Common myeloid progenitor, CD34-positive (primary cell): ENCODE data around the gene TOPBP1.
"Not testable (repeated sequence)": the region's sequence is repeated elsewhere in the genome, so short reads cannot be mapped to it uniquely, and the experiment has no call there.

Experiments used
- CTCF ChIA-PET: fragments of 350-600 bp; sonication (Branson Sonifier 250); formaldehyde crosslinking; loops from one replicate; lab custom pipeline; 2021; ENCODE audit warnings: antibody characterized with exemption; lab: Charles Lee
- POLR2A ChIA-PET: fragments of 350-600 bp; sonication (Branson Sonifier 250); formaldehyde crosslinking; loops from one replicate; lab custom pipeline; 2021; ENCODE audit warnings: antibody characterized with exemption; lab: Charles Lee
- DNase-seq, 3 donors: peaks; one replicate each; pipeline versions ENCODE4 v3.0.0 to v3.0.0-alpha.2; 2013
- H3K27ac ChIP-seq, 2 experiments: 1 replicate in 1 of 2; 2 replicates in 1 of 2; pipeline ENCODE4 v1.7.0; 2013; ENCODE audit warnings: inconsistent platforms in 2 of 2, low read length in 2 of 2, mild to moderate bottlenecking in 2 of 2, low read depth in 1 of 2, moderate library complexity in 1 of 2; ENCODE audit not compliant: severe bottlenecking in 2 of 2, insufficient read depth in 1 of 2, poor library complexity in 1 of 2
- H3K27me3 ChIP-seq, 5 experiments: replicated peaks in 2 of 5; 1 replicate in 3 of 5; 2 replicates in 2 of 5; pipeline versions ENCODE4 v1.6.1 to v1.7.0; 2013; ENCODE audit warnings: low read length in 4 of 5, mild to moderate bottlenecking in 2 of 5, moderate library complexity in 2 of 5, inconsistent platforms in 1 of 5; ENCODE audit not compliant: insufficient read depth in 5 of 5, control insufficient read depth in 4 of 5
- H3K36me3 ChIP-seq, 4 experiments: 1 replicate in 2 of 4; 2 replicates in 2 of 4; pipeline versions ENCODE4 v1.6.1 to v1.7.0; 2013; ENCODE audit warnings: low read length in 3 of 4, control low read depth in 1 of 4, mild to moderate bottlenecking in 1 of 4; ENCODE audit not compliant: control insufficient read depth in 4 of 4, insufficient read depth in 4 of 4
- H3K4me1 ChIP-seq, 4 experiments: 1 replicate in 3 of 4; 2 replicates in 1 of 4; pipeline versions ENCODE4 v1.6.1 to v1.7.1; 2013; ENCODE audit warnings: low read length in 3 of 4, mild to moderate bottlenecking in 3 of 4, control low read depth in 1 of 4, inconsistent platforms in 1 of 4, moderate library complexity in 1 of 4; ENCODE audit not compliant: control insufficient read depth in 4 of 4, insufficient read depth in 4 of 4; ENCODE audit errors: control extremely low read depth in 1 of 4
- H3K4me3 ChIP-seq, 7 experiments: 1 replicate in 4 of 7; 2 replicates in 3 of 7; pipeline versions ENCODE4 v1.5.1 to v1.7.0; 2013; ENCODE audit warnings: mild to moderate bottlenecking in 7 of 7, low read length in 6 of 7, moderate library complexity in 6 of 7, inconsistent platforms in 2 of 7, low read depth in 2 of 7, control low read depth in 1 of 7; ENCODE audit not compliant: insufficient read depth in 4 of 7, control insufficient read depth in 1 of 7; ENCODE audit errors: extremely low read depth in 1 of 7
- H3K9me3 ChIP-seq, 5 experiments: 1 replicate in 4 of 5; 2 replicates in 1 of 5; pipeline versions ENCODE4 v1.6.1 to v1.7.1; 2013; ENCODE audit warnings: low read length in 4 of 5, mild to moderate bottlenecking in 2 of 5, inconsistent platforms in 1 of 5, low read depth in 1 of 5, moderate library complexity in 1 of 5; ENCODE audit not compliant: control insufficient read depth in 4 of 5, insufficient read depth in 2 of 5; ENCODE audit errors: control extremely low read depth in 1 of 5
- WGBS: methylation state at CpG from one replicate; pipeline ENCODE4 v1.1.5; 2013; ENCODE audit not compliant: insufficient coverage; 5-methylcytosine and 5-hydroxymethylcytosine counted together

Gene TOPBP1

GRCh38 chr3:133568294-133569014 lies 93.3 kb downstream of the TOPBP1 start:
- H3K4me1 ChIP-seq = peaks cover 6 to 35% (median 21%) of the 10 kb centered on the region in 4 experiments
- no peak for DNase-seq
- ChIA-PET POLR2A (no interaction called here), CTCF (interaction anchor here (1.0 to 1.2 kb wide), 3 partner anchors 32 to 838 kb away, joined by 3 read pairs; no protein-coding TSS in a partner anchor)
- no peaks in the 10 kb centered on the region for H3K36me3 ChIP-seq
- no peaks in the 10 kb centered on the region for H3K27me3 ChIP-seq
- no peaks in the 10 kb centered on the region for H3K9me3 ChIP-seq
- no peak overlapping the region for H3K27ac ChIP-seq
- H3K4me3 ChIP-seq = no peak overlapping the region
- 92% methylated on average over 8 of the region's 8 CpGs for WGBS

- ChIA-PET POLR2A (no interaction called here), CTCF (interaction anchor here (1.2 to 1.4 kb wide), 2 partner anchors 14 to 44 kb away, joined by 3 read pairs; no protein-coding TSS in a partner anchor)
- H3K4me3 ChIP-seq = no peak overlapping the region
- no peaks in the 10 kb centered on the region for H3K36me3 ChIP-seq
- 100% methylated on average over 1 of the region's 1 CpG for WGBS
- DNase-seq = no peak
- no peak overlapping the region for H3K27ac ChIP-seq
- H3K4me1 ChIP-seq = peaks cover 0 to 14% (median 1%) of the 10 kb centered on the region in 4 experiments
- peaks cover 0 to 2% (median 0%) of the 10 kb centered on the region in 5 experiments for H3K9me3 ChIP-seq
- H3K27me3 ChIP-seq = no peaks in the 10 kb centered on the region
These were observed 97.9 kb downstream of the TOPBP1 start for GRCh38 chr3:133563816-133564215.

GRCh38 chr3:133563186-133563591 lies 98.6 kb downstream of the TOPBP1 start:
- Histone ChIP-seq H3K4me3 (no peak overlapping the region), H3K27me3 (no peaks in the 10 kb centered on the region), H3K27ac (no peak overlapping the region), H3K4me1 (peaks cover 0 to 10% (median 0%) of the 10 kb centered on the region in 4 experiments), H3K36me3 (no peaks in the 10 kb centered on the region), H3K9me3 (peaks cover 0 to 6% (median 0%) of the 10 kb centered on the region in 5 experiments)
- ChIA-PET CTCF (interaction anchor here (0.8 to 2.4 kb wide), 4 partner anchors 9 to 43 kb away, joined by 3 to 9 read pairs (median 3); no protein-coding TSS in a partner anchor), POLR2A (no interaction called here)
- WGBS = 96% methylated on average over 4 of the region's 5 CpGs
- no peak for DNase-seq

DNA sequence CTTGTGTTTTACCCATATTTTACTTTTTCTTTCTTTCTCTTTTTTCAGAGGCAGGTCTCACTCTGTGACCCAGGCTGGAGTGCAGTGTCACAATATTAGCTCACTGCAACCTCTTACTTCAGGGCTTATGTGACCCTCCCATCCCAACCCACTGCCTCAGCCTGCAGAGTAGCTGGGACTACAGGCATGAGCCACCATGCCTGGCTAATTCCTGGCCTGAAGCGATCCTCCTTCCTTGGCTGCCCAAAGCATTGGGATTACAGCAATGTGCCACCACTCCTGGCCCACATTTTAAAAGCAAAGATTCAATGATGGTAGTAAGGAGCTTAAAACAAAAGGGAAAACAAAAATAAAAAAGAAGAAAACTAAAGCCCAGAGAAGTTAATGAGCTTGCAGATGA lies 99.4 kb downstream of the TOPBP1 start:
- ChIA-PET CTCF (interaction anchor here (0.8 to 2.4 kb wide), 3 partner anchors 9 to 124 kb away, joined by 3 to 9 read pairs (median 3); no protein-coding TSS in a partner anchor), POLR2A (no interaction called here)
- no peaks in the 10 kb centered on the region for H3K36me3 ChIP-seq
- no peak overlapping the region for H3K4me3 ChIP-seq
- H3K4me1 ChIP-seq = peaks cover 0 to 10% (median 0%) of the 10 kb centered on the region in 4 experiments
- peaks cover 0 to 6% (median 0%) of the 10 kb centered on the region in 5 experiments for H3K9me3 ChIP-seq
- H3K27ac ChIP-seq = no peak overlapping the region
- no CpG with 5 or more reads among the region's 1 CpG for WGBS
- no peaks in the 10 kb centered on the region for H3K27me3 ChIP-seq
- no peak for DNase-seq

GRCh38 chr3:133561679-133562078 lies 100.1 kb downstream of the TOPBP1 start:
- H3K9me3 ChIP-seq = peaks cover 0 to 6% (median 0%) of the 10 kb centered on the region in 5 experiments
- 100% methylated on average over 1 of the region's 2 CpGs for WGBS
- no peaks in the 10 kb centered on the region for H3K27me3 ChIP-seq
- POLR2A ChIA-PET = no interaction called here
- H3K4me1 ChIP-seq = peaks cover 0 to 10% (median 0%) of the 10 kb centered on the region in 4 experiments
- no peaks in the 10 kb centered on the region for H3K36me3 ChIP-seq
- no peak overlapping the region for H3K27ac ChIP-seq
- CTCF ChIA-PET = interaction anchor here (0.8 to 2.4 kb wide), 2 partner anchors 10 to 123 kb away, joined by 3 to 9 read pairs; no protein-coding TSS in a partner anchor
- DNase-seq = peak in 1 of 3 donors; percentile 23
- no peak overlapping the region for H3K4me3 ChIP-seq

- CTCF ChIA-PET = interaction anchor here (0.9 kb wide), 1 partner anchor 23 kb away, joined by 3 read pairs; no protein-coding TSS in a partner anchor
- H3K4me3 ChIP-seq, POLR2A ChIA-PET, H3K36me3 ChIP-seq, DNase-seq, H3K9me3 ChIP-seq, H3K27me3 ChIP-seq, H3K27ac ChIP-seq: not testable (repeated sequence)
- no CpG with 5 or more reads among the region's 14 CpGs for WGBS
- H3K4me1 ChIP-seq = peaks cover 0 to 13% (median 2%) of the 10 kb centered on the region in 4 experiments
These were observed 110.2 kb downstream of the TOPBP1 start for GRCh38 chr3:133551589-133551988.
